Activated CD4-positive, alpha-beta T cell treated with anti-CD3 and anti-CD28 coated beads for 36 hours (primary cell): ENCODE measurements around the gene WFIKKN2. TPM values are rescaled to one million over a fixed set of nuclear protein-coding genes. Genes with fewer than 3 reads are reported as not detected.
"Not testable (repeated sequence)": the region's sequence is repeated elsewhere in the genome, so short reads cannot be mapped to it uniquely, and the experiment has no call there.

Source experiments
- ATAC-seq: fragments of 200-7000 bp; cut with Tn5 transposase; one replicate; pipeline ENCODE4 v1.10.0; 2021; ENCODE audit warnings: mild to moderate bottlenecking, moderate library complexity
- CTCF ChIA-PET: fragments of 350-600 bp; sonication (Branson Sonifier 250); formaldehyde crosslinking; loops from one replicate; lab custom pipeline; 2021; ENCODE audit warnings: antibody characterized with exemption; lab: Charles Lee
- POLR2A ChIA-PET: fragments of 350-600 bp; sonication (Branson Sonifier 250); formaldehyde crosslinking; loops from one replicate; lab custom pipeline; 2021; ENCODE audit warnings: antibody characterized with exemption, inconsistent platforms; lab: Charles Lee
- DNase-seq: peaks from one replicate; pipeline ENCODE4 v3.0.0-alpha.2; 2020
- H3K27ac Mint-ChIP-seq: one replicate; pipeline ENCODE4 v1.8.0; 2021; ENCODE audit warnings: mixed read lengths
- H3K27me3 Mint-ChIP-seq: one replicate; pipeline ENCODE4 v1.8.0; 2021; ENCODE audit warnings: mixed read lengths
- H3K36me3 Mint-ChIP-seq: one replicate; pipeline ENCODE4 v1.8.0; 2021; ENCODE audit warnings: low read depth, mixed read lengths
- H3K4me1 Mint-ChIP-seq: one replicate; pipeline ENCODE4 v1.8.0; 2021; ENCODE audit warnings: mixed read lengths
- H3K4me3 Mint-ChIP-seq: one replicate; pipeline ENCODE4 v1.8.0; 2021; ENCODE audit warnings: mild to moderate bottlenecking, moderate library complexity, mixed read lengths
- H3K9me3 Mint-ChIP-seq: one replicate; pipeline ENCODE4 v1.8.0; 2021; ENCODE audit warnings: low read depth, mixed read lengths
- intact Hi-C, 2 experiments: fragments of 100-400 bp; cut with DNase I in 1 of 2; cut with micrococcal nuclease in 1 of 2; formaldehyde crosslinking; loops; one replicate each; pipeline versions ENCODE4 v1.14.2 to v1.15.1; 2022 to 2024; cut with DNase I, micrococcal nuclease
- total RNA-seq, 2 experiments: library from RNA; stranded (reverse); gene quantifications; one replicate each; pipeline ENCODE4 v1.2.3, GENCODE V29; 2021

The WFIKKN2 gene
- total RNA-seq, 2 experiments from 2014 or later: not detected

- CTCF ChIA-PET: no interaction called here
- intact Hi-C loops: no loop called here
- no peak for DNase-seq
- no peaks in the 10 kb centered on the region for H3K27me3 Mint-ChIP-seq
- no peak overlapping the region for H3K27ac Mint-ChIP-seq
- ATAC-seq: no peak
- H3K9me3 Mint-ChIP-seq: no peaks in the 10 kb centered on the region
- H3K4me3 Mint-ChIP-seq: no peak overlapping the region
- H3K36me3 Mint-ChIP-seq: peaks cover 16% of the 10 kb centered on the region
- POLR2A ChIA-PET: no interaction called here
- H3K4me1 Mint-ChIP-seq: peaks cover 18% of the 10 kb centered on the region
These were observed 23.3 kb downstream of the WFIKKN2 start for GRCh38 chr17:50858486-50859225.

- DNase-seq, H3K27ac Mint-ChIP-seq, ATAC-seq, POLR2A ChIA-PET, H3K27me3 Mint-ChIP-seq, H3K9me3 Mint-ChIP-seq, H3K4me3 Mint-ChIP-seq, intact Hi-C loops: not testable (repeated sequence)
- peaks cover 26% of the 10 kb centered on the region for H3K4me1 Mint-ChIP-seq
- CTCF ChIA-PET: interaction anchor here (1.5 to 7.2 kb wide), 2 partner anchors 7 to 90 kb away, joined by 5 to 60 read pairs; no protein-coding TSS in a partner anchor
- H3K36me3 Mint-ChIP-seq: peaks cover 18% of the 10 kb centered on the region
These were observed 24.3 kb downstream of the WFIKKN2 start for GRCh38 chr17:50859727-50860126.

- Mint-ChIP-seq H3K27ac (peak overlapping the region; percentile 48), H3K36me3 (peaks cover 21% of the 10 kb centered on the region), H3K4me1 (peaks cover 26% of the 10 kb centered on the region), H3K9me3 (no peaks in the 10 kb centered on the region), H3K4me3 (no peak overlapping the region), H3K27me3 (no peaks in the 10 kb centered on the region)
- ATAC-seq (no peak), DNase-seq (no peak)
- ChIA-PET CTCF (interaction anchor here (0.8 to 7.2 kb wide), 8 partner anchors 8 to 99 kb away, joined by 3 to 60 read pairs (median 4); no protein-coding TSS in a partner anchor), POLR2A (no interaction called here)
- intact Hi-C loops: no loop called here
These were observed 25.9 kb downstream of the WFIKKN2 start for GRCh38 chr17:50861334-50861676.

DNA sequence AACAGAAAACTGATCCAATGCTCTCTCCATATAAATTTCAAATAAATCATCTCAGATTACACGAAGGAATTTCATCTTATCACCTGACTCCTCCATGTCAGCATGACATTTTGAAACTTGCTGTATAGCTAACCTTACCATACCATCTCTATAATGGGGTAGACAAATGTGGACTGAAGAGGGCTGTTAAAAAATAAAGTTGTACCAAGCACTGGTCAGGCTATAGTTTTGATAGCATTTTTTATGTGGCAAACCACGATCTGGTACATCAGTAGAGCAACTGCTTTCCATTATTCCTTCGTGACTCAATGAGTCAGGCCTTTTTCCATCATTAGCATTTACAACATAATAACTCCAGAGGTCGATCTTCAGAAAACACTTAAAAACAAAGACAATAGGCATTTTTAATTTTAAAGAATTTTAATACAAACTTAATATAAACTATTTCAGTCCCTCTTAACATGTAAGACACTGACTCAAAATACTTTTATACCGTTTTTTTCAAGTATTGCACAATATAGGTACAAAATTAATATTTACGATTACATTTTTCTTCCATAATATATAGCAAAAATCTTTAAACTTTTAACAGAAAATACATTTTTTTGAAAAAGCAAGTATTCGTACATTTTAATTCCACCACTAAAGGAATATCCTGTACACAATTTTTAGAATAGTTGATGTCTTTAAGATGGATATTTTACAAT lies 26.6 kb downstream of the WFIKKN2 start:
- ATAC-seq: no peak
- H3K27me3 Mint-ChIP-seq: no peaks in the 10 kb centered on the region
- H3K4me1 Mint-ChIP-seq: peaks cover 26% of the 10 kb centered on the region
- POLR2A ChIA-PET: no interaction called here
- DNase-seq: no peak
- CTCF ChIA-PET: interaction anchor here (0.8 to 7.2 kb wide), 10 partner anchors 9 to 98 kb away, joined by 3 to 60 read pairs (median 4); no protein-coding TSS in a partner anchor
- H3K9me3 Mint-ChIP-seq: no peaks in the 10 kb centered on the region
- no peak overlapping the region for H3K4me3 Mint-ChIP-seq
- H3K27ac Mint-ChIP-seq: peak overlapping the region; percentile 63
- peaks cover 21% of the 10 kb centered on the region for H3K36me3 Mint-ChIP-seq
- intact Hi-C loops: no loop called here

DNA sequence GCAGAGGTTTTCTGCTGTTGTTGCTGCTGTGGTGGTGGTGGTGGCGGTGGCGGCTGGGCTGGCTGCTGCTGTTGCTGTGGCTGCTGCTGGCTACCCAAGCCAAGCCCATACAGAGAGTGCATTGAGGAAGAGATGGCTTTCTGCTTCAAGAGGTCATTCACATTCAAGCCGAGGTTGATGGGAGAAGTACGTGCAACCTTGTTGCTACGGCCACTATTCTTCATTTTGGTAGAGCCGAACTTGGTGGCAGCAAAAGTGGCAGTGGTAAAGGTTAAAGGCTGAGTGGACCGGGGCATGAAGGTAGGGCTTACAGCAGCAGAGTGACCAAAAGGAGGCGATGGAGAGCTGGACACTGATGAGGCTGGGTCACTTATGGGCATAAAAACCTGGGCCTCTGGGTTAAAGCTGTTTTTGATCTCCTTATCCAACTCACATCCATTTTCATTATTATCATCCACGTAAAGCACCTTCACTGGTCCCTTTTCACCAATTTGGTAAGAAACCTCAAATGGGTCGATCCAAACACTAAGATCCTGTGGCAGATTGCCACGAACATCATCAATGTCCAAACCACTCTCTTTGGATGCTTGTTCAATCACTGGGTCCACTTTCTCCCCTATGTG lies 27.9 kb downstream of the WFIKKN2 start:
- no peak overlapping the region for H3K27ac Mint-ChIP-seq
- peaks cover 33% of the 10 kb centered on the region for H3K4me1 Mint-ChIP-seq
- CTCF ChIA-PET: interaction anchor here (0.6 to 7.2 kb wide), 20 partner anchors 9 to 253 kb away, joined by 3 to 60 read pairs (median 4); no protein-coding TSS in a partner anchor
- H3K9me3 Mint-ChIP-seq: no peaks in the 10 kb centered on the region
- POLR2A ChIA-PET: interaction anchor here (0.7 to 1.0 kb wide), 3 partner anchors 11 to 694 kb away, joined by 3 to 8 read pairs (median 6); no protein-coding TSS in a partner anchor
- intact Hi-C loops: loop anchor here in 1 of 2 experiments (1.0 kb wide), 2 partner anchors 87 to 93 kb away; no protein-coding TSS in a partner anchor
- ATAC-seq (no peak), DNase-seq (peak; percentile 70)
- peak overlapping the region; percentile 96 for H3K4me3 Mint-ChIP-seq
- H3K36me3 Mint-ChIP-seq: peaks cover 21% of the 10 kb centered on the region
- H3K27me3 Mint-ChIP-seq: no peaks in the 10 kb centered on the region

GRCh38 chr17:50863931-50864330 lies 28.5 kb downstream of the WFIKKN2 start:
- POLR2A ChIA-PET: interaction anchor here (1.0 kb wide), 1 partner anchor 11 kb away, joined by 3 read pairs; no protein-coding TSS in a partner anchor
- H3K36me3 Mint-ChIP-seq: peaks cover 21% of the 10 kb centered on the region
- CTCF ChIA-PET: interaction anchor here (0.6 to 7.2 kb wide), 17 partner anchors 8 to 252 kb away, joined by 3 to 60 read pairs (median 4); no protein-coding TSS in a partner anchor
- peak overlapping the region; percentile 96 for H3K4me3 Mint-ChIP-seq
- ATAC-seq (no peak), DNase-seq (no peak)
- intact Hi-C loops: loop anchor here in 1 of 2 experiments (1.0 kb wide), 2 partner anchors 86 to 92 kb away; no protein-coding TSS in a partner anchor
- no peaks in the 10 kb centered on the region for H3K27me3 Mint-ChIP-seq
- H3K4me1 Mint-ChIP-seq: peaks cover 38% of the 10 kb centered on the region
- H3K27ac Mint-ChIP-seq: peak overlapping the region; percentile 59
- no peaks in the 10 kb centered on the region for H3K9me3 Mint-ChIP-seq

GRCh38 chr17:50864747-50865059 lies 29.3 kb downstream of the WFIKKN2 start:
- Mint-ChIP-seq H3K4me3 (peak overlapping the region; percentile 96), H3K27ac (peak overlapping the region; percentile 98), H3K36me3 (peaks cover 21% of the 10 kb centered on the region), H3K27me3 (no peaks in the 10 kb centered on the region), H3K9me3 (no peaks in the 10 kb centered on the region), H3K4me1 (peaks cover 39% of the 10 kb centered on the region)
- peak; percentile 41 for DNase-seq
- CTCF ChIA-PET: interaction anchor here (0.7 to 7.2 kb wide), 8 partner anchors 9 to 94 kb away, joined by 3 to 60 read pairs (median 4); no protein-coding TSS in a partner anchor
- intact Hi-C loops: loop anchor here (1.0 to 5.0 kb wide), 2 partner anchors 12 to 157 kb away; partner anchors contain the start of gene ANKRD40 (in 1 of the 2)
- no peak for ATAC-seq
- POLR2A ChIA-PET: interaction anchor here (1.9 to 2.7 kb wide), 3 partner anchors 84 to 92 kb away, joined by 12 to 13 read pairs (median 12); no protein-coding TSS in a partner anchor

DNA sequence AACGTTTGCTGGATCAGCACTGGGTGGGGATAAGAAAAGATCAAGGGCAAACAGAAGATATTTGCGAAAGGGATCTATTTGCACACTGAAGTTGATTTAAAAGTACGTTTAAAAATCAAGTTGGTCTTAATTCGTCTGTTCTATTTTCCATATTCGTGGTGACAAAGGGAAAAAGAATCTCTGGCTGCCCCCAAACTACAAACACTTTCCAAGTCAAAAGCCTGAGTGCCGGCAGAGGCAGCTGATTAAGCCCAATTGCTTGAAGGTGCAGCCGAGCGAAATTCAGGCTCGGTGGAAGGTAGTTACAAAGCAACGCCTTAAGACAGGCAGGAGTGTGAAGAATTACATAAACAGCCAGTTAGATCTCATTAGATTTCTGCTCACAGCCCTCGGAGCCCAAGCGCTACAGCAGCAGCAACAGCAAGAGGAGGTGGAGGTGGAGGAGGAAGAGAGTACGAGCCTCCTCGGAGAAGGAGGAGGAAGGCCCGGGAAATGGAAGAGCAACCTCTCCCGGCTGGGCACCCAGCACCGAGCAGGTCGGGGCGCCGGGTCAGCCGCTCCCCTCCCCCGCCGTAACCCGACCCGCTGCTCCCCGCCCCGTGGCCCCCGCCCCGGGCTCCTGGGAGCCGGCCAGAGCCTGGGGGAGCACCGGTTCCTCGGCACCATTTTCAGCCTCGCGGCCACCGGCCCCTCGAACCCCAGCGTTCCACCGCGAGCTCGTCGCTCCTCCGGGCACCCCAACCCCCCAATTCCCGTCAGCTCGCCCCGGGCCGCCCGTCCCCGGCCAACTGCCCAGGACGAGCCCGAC lies 29.9 kb downstream of the WFIKKN2 start:
- H3K27ac Mint-ChIP-seq: peak overlapping the region; percentile 98
- peaks cover 42% of the 10 kb centered on the region for H3K4me1 Mint-ChIP-seq
- ATAC-seq (peak; percentile 1), DNase-seq (peak; percentile 73)
- intact Hi-C loops: loop anchor here (1.0 to 5.0 kb wide), 2 partner anchors 13 to 158 kb away; partner anchors contain the start of gene ANKRD40 (in 1 of the 2)
- no peaks in the 10 kb centered on the region for H3K9me3 Mint-ChIP-seq
- peak overlapping the region; percentile 96 for H3K4me3 Mint-ChIP-seq
- no peaks in the 10 kb centered on the region for H3K27me3 Mint-ChIP-seq
- CTCF ChIA-PET: interaction anchor here (1.0 to 7.2 kb wide), 8 partner anchors 9 to 92 kb away, joined by 3 to 60 read pairs (median 4); no protein-coding TSS in a partner anchor
- peaks cover 21% of the 10 kb centered on the region for H3K36me3 Mint-ChIP-seq
- POLR2A ChIA-PET: interaction anchor here (0.9 to 3.1 kb wide), 12 partner anchors 9 to 444 kb away, joined by 3 to 18 read pairs (median 12); no protein-coding TSS in a partner anchor

- Mint-ChIP-seq H3K27ac (no peak overlapping the region), H3K4me3 (peak overlapping the region; percentile 96), H3K4me1 (peaks cover 42% of the 10 kb centered on the region), H3K36me3 (peaks cover 21% of the 10 kb centered on the region), H3K27me3 (no peaks in the 10 kb centered on the region), H3K9me3 (no peaks in the 10 kb centered on the region)
- DNase-seq (no peak), ATAC-seq (peak; percentile 5)
- POLR2A ChIA-PET: interaction anchor here (0.6 to 3.1 kb wide), 20 partner anchors 10 to 444 kb away, joined by 3 to 18 read pairs (median 6); partner anchors contain the start of genes LUC7L3 and NME1
- intact Hi-C loops: loop anchor here (1.0 to 5.0 kb wide), 16 partner anchors 14 to 715 kb away; partner anchors contain the start of genes ANKRD40 (in 2 of the 2), SPAG9 (in 2 of the 2), LUC7L3 (in 1 of the 2) and MBTD1 (in 1 of the 2)
- CTCF ChIA-PET: interaction anchor here (1.0 to 7.2 kb wide), 5 partner anchors 10 to 91 kb away, joined by 3 to 60 read pairs (median 5); no protein-coding TSS in a partner anchor
These were observed 30.5 kb downstream of the WFIKKN2 start for GRCh38 chr17:50865868-50866260.
